Activated naive CD8-positive, alpha-beta T cell treated with anti-CD3 and anti-CD28 coated beads, Interleukin-2, amount 50 U/mL, for 24 hours (primary cell): ENCODE data around the gene TSPAN4.
A peak's percentile ranks its signal among the peaks of the same experiment; 100 is the strongest.

Experiments used
- ATAC-seq: fragments of 150-1000 bp; cut with Tn5 transposase; one replicate; pipeline ENCODE4 v1.10.0; 2021
- DNase-seq: peaks from one replicate; pipeline ENCODE4 v3.0.0; 2021
- H3K27ac Mint-ChIP-seq: one replicate; pipeline ENCODE4 v1.8.0; 2021; ENCODE audit warnings: mild to moderate bottlenecking, mixed read lengths
- H3K27me3 Mint-ChIP-seq: one replicate; pipeline ENCODE4 v1.8.0; 2021; ENCODE audit warnings: mixed read lengths
- H3K36me3 Mint-ChIP-seq: one replicate; pipeline ENCODE4 v1.8.0; 2021; ENCODE audit warnings: low read depth, mixed read lengths
- H3K4me1 Mint-ChIP-seq: one replicate; pipeline ENCODE4 v1.8.0; 2021; ENCODE audit warnings: mixed read lengths
- H3K4me3 Mint-ChIP-seq: one replicate; pipeline ENCODE4 v1.8.0; 2021; ENCODE audit warnings: mild to moderate bottlenecking, moderate library complexity, mixed read lengths
- H3K9me3 Mint-ChIP-seq: one replicate; pipeline ENCODE4 v1.8.0; 2021; ENCODE audit warnings: mixed read lengths

The TSPAN4 gene

DNA sequence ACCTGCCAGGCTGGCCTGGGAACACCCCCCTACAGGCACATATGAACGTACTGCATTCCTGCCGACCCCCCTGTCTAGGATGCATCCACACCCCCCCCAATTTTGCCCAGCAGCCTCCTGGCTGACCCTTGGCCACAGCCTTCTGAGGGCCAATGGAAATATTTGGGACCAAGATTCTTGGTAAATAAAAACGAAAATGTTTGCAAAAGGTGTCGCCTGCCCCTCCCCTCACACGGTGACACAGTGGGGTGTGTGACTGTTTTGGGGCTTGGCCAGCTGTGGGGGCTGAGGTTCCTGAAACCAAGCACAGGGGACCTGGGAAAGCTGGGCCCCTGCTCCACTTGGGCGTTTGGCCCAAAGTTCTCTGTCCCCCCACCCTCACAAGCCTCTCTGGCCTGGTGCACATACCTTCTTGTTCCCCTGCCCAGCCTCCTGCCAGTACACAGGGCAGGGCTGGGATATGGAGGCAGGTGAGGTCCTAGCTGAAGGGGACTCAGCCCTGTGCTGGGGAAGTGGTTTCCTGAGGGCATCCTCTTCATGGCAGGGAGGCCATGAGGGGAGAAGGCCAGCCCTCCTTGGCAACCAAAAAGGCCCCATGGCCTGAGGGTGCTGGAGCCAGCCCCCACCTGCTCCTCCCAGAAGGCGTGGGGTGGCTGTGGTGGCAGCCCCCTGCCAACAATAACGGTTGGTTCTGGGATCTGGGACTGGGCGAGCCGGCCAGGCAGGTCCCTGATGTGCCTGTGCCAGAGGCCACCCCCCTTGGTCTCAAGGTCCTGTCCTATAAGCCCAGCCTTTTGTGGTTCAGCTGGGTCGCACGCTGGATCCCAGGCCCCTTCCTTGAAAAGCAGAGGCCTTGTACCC lies 17.1 kb upstream of the TSPAN4 start:
- Mint-ChIP-seq H3K4me3 (no peak overlapping the region), H3K36me3 (no peaks in the 10 kb centered on the region), H3K27me3 (peaks cover 29% of the 10 kb centered on the region), H3K9me3 (no peaks in the 10 kb centered on the region), H3K4me1 (peaks cover 29% of the 10 kb centered on the region), H3K27ac (no peak overlapping the region)
- ATAC-seq: no peak
- DNase-seq: no peak

DNA sequence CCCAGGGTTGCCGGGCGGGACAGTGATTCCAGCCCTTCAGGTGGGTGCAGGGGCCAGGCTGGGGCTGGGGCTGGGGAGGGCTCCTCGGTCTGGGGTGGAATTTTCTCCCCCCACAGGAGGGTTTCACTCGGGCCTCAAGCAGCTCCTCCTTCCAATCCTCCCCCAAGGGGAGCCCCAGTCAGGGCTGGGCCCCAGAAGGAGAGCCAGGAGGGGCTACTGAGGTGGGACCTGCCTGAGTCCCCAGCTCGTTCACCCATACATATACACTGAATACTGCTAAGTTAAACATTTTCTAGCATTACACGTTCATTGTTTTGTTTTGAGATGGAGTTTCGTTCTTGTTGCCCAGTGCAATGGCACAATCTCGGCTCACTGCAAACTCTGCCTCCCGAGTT lies 16.4 kb upstream of the TSPAN4 start:
- ATAC-seq: no peak
- Mint-ChIP-seq H3K36me3 (no peaks in the 10 kb centered on the region), H3K4me1 (peaks cover 23% of the 10 kb centered on the region), H3K4me3 (peak overlapping the region; percentile 64), H3K9me3 (no peaks in the 10 kb centered on the region), H3K27ac (no peak overlapping the region), H3K27me3 (peaks cover 34% of the 10 kb centered on the region)
- no peak for DNase-seq

GRCh38 chr11:826836-827145 lies 15.9 kb upstream of the TSPAN4 start:
- peak; percentile 2 for ATAC-seq
- peaks cover 23% of the 10 kb centered on the region for H3K4me1 Mint-ChIP-seq

GRCh38 chr11:827146-827896 lies 15.3 kb upstream of the TSPAN4 start:
- Mint-ChIP-seq H3K36me3 (no peaks in the 10 kb centered on the region), H3K27ac (no peak overlapping the region), H3K9me3 (no peaks in the 10 kb centered on the region), H3K4me3 (peak overlapping the region; percentile 50), H3K27me3 (peaks cover 39% of the 10 kb centered on the region), H3K4me1 (peaks cover 23% of the 10 kb centered on the region)
- ATAC-seq: peak; percentile 3
- no peak for DNase-seq

More at GRCh38 chr11:826836-827145, 15.9 kb upstream of the TSPAN4 start:
- Mint-ChIP-seq H3K27me3 (peaks cover 37% of the 10 kb centered on the region), H3K9me3 (no peaks in the 10 kb centered on the region), H3K27ac (no peak overlapping the region), H3K36me3 (no peaks in the 10 kb centered on the region), H3K4me3 (peak overlapping the region; percentile 64)
- no peak for DNase-seq

GRCh38 chr11:827897-828192 lies 14.8 kb upstream of the TSPAN4 start, which contains the start of gene CRACR2B:
CRACR2B (plus strand) TSS chr11:827919; CDS start chr11:828608, 689 bp downstream.
- DNase-seq (no peak), ATAC-seq (no peak)
- no peaks in the 10 kb centered on the region for H3K36me3 Mint-ChIP-seq
- H3K9me3 Mint-ChIP-seq: no peaks in the 10 kb centered on the region
- no peak within 1 kb of the TSS for H3K27ac Mint-ChIP-seq
- peaks cover 39% of the 10 kb centered on the region for H3K27me3 Mint-ChIP-seq
- peak within 1 kb of the TSS; percentile 64 for H3K4me3 Mint-ChIP-seq
- peaks cover 23% of the 10 kb centered on the region for H3K4me1 Mint-ChIP-seq

DNA sequence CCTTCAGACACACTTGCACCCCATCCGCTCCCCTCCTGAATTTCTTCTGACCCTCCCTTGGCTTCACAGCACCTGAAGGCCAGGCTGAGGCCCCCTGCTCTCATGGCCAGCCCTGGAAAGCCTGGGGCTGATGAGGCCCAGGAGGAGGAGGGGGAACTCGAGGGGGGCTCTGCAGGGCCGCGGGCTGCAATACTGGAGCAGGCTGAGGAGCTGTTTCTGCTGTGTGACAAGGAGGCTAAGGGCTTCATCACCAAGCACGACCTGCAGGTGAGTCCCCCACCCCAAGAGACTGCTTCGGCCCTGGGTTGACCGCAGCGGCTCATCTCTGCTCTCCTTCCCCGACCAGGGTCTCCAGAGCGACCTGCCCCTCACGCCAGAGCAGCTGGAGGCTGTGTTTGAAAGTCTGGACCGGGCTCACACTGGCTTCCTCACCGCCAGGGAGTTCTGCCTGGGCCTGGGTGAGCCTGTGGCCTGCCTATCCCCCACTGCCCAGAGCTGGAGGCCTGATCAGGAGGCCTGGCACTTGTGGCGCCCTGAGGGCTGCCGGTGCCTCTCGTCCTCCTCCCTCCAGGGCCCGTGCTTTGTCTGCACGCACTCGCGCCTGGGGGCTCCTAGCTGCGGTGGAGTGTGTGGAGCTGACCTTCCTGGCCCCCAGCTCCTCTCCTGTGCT lies 14.0 kb upstream of the TSPAN4 start:
- H3K9me3 Mint-ChIP-seq: no peaks in the 10 kb centered on the region
- H3K27me3 Mint-ChIP-seq: peaks cover 39% of the 10 kb centered on the region
- no peaks in the 10 kb centered on the region for H3K36me3 Mint-ChIP-seq
- H3K4me3 Mint-ChIP-seq: no peak overlapping the region
- ATAC-seq: no peak
- H3K27ac Mint-ChIP-seq: no peak overlapping the region
- peaks cover 23% of the 10 kb centered on the region for H3K4me1 Mint-ChIP-seq
- no peak for DNase-seq

DNA sequence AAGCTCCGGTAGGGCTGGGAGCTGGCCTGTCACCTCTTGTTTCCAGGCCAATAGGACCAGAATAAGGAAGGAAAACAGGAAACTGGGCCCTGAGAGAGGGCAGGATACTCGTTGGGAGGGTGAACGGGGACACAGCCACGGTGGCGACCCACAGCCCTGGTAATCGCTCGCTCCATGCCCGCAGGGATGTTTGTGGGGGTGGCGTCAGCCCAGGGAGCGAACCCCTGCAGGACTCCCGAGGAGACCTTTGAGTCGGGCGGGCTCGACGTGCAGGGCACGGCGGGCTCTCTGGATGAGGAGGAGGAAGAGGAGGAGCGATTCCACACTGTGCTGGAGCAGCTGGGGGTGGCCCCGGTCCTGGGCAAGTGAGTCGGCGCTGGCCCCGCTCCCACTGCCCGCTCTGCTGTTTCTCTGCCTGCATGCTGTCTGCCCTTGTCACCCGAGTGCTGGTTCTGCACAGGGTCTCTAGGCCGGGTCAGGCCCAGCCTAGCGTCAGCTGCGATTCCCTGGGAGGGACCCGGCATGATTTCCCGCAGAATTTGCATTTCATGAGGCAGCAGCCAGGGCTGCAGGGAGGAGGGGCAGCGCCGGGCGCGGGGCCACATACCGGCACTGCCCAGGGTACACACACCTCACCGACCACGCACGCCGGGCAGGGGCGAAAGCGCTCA lies 13.3 kb upstream of the TSPAN4 start:
- DNase-seq (no peak), ATAC-seq (no peak)
- Mint-ChIP-seq H3K27me3 (peaks cover 39% of the 10 kb centered on the region), H3K27ac (no peak overlapping the region), H3K4me3 (peak overlapping the region; percentile 14), H3K36me3 (no peaks in the 10 kb centered on the region), H3K4me1 (peaks cover 29% of the 10 kb centered on the region), H3K9me3 (no peaks in the 10 kb centered on the region)

DNA sequence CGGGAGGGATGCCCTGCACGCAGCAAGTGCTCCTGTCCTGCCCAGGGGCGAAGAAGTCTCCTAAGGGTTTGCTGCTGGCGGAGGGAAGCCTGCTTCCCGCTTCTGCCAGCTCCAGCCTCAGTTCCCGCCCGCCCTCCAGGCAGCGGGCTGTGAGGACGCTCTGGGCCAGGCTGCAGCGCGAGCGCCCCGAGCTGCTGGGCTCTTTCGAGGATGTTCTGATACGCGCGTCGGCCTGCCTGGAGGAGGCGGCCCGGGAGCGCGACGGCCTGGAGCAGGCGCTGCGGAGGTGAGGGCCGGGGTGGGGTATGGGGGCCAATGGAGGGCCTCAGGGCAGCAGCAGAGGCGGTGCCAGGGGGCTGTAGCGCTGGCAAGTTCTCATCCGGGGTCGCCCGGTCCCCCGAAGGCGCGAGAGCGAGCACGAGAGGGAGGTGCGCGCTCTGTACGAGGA lies 12.8 kb upstream of the TSPAN4 start:
- peak overlapping the region; percentile 14 for H3K4me3 Mint-ChIP-seq
- no peaks in the 10 kb centered on the region for H3K36me3 Mint-ChIP-seq
- peaks cover 32% of the 10 kb centered on the region for H3K4me1 Mint-ChIP-seq
- H3K27me3 Mint-ChIP-seq: peaks cover 39% of the 10 kb centered on the region
- no peak for ATAC-seq
- H3K9me3 Mint-ChIP-seq: no peaks in the 10 kb centered on the region
- no peak for DNase-seq
- no peak overlapping the region for H3K27ac Mint-ChIP-seq

- DNase-seq: peak; percentile 77
- no peak overlapping the region for H3K27ac Mint-ChIP-seq
- peaks cover 39% of the 10 kb centered on the region for H3K27me3 Mint-ChIP-seq
- peak overlapping the region; percentile 14 for H3K4me3 Mint-ChIP-seq
- no peaks in the 10 kb centered on the region for H3K9me3 Mint-ChIP-seq
- H3K36me3 Mint-ChIP-seq: no peaks in the 10 kb centered on the region
- peaks cover 37% of the 10 kb centered on the region for H3K4me1 Mint-ChIP-seq
- peak; percentile 50 for ATAC-seq
Measured at GRCh38 chr11:830295-831117, 12.1 kb upstream of the TSPAN4 start.

- H3K27ac Mint-ChIP-seq: no peak overlapping the region
- ATAC-seq (no peak), DNase-seq (no peak)
- H3K36me3 Mint-ChIP-seq: no peaks in the 10 kb centered on the region
- no peak overlapping the region for H3K4me3 Mint-ChIP-seq
- peaks cover 36% of the 10 kb centered on the region for H3K4me1 Mint-ChIP-seq
- peaks cover 39% of the 10 kb centered on the region for H3K27me3 Mint-ChIP-seq
- no peaks in the 10 kb centered on the region for H3K9me3 Mint-ChIP-seq
Measured at GRCh38 chr11:831118-831864, 11.4 kb upstream of the TSPAN4 start.

DNA sequence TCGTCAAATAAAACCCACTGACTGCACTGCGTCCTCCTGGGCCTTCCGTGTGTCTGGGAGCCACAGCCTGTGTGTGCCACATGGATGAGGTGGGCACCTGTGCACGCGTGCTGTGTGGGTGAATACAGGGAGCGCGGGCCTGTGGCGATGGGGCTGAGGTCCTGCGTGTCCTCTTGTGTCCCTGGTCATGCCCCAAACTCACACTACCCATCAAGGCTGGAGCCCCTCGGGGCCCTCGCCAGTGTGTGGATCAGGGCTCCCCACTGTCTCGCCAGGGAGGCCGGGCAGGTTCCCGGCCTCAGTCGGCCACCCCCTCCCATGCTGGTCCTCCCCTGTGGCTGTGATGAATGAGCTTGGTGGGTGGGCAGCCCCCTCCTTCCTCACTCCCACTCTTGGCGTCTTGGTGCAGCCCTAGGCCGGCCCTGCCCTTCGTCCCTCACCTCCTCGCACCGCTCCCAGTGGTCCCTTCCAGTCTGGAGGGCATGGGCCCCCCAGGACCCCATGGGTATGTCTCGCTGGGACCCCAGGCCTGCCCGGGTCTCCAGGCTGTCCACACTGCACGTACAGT lies 10.6 kb upstream of the TSPAN4 start:
- Mint-ChIP-seq H3K36me3 (no peaks in the 10 kb centered on the region), H3K4me3 (no peak overlapping the region), H3K4me1 (peaks cover 32% of the 10 kb centered on the region), H3K9me3 (no peaks in the 10 kb centered on the region), H3K27me3 (peaks cover 35% of the 10 kb centered on the region), H3K27ac (no peak overlapping the region)
- DNase-seq (no peak), ATAC-seq (no peak)

- no peaks in the 10 kb centered on the region for H3K9me3 Mint-ChIP-seq
- ATAC-seq (peak; percentile 31), DNase-seq (peak; percentile 59)
- peak within 1 kb of the TSS; percentile 56 for H3K27ac Mint-ChIP-seq
- peak within 1 kb of the TSS; percentile 76 for H3K4me3 Mint-ChIP-seq
- H3K36me3 Mint-ChIP-seq: no peaks in the 10 kb centered on the region
- peaks cover 29% of the 10 kb centered on the region for H3K4me1 Mint-ChIP-seq
- peaks cover 32% of the 10 kb centered on the region for H3K27me3 Mint-ChIP-seq
Measured at GRCh38 chr11:832529-833113, 10.0 kb upstream of the TSPAN4 start, which contains the start of gene CD151. CD151 (plus strand) TSS chr11:832952; CDS start chr11:836070, 3,118 bp downstream.
